H1 (cell line): ENCODE data around the gene DNAJC21. TPM values are rescaled to one million over a fixed set of nuclear protein-coding genes. Genes with fewer than 3 reads are reported as not detected.

Source experiments
- CTCF ChIA-PET: fragments of 300-600 bp; sonication (Branson Sonifier 250); formaldehyde crosslinking; loops from one replicate; lab custom pipeline; 2021; ENCODE audit not compliant: partially characterized antibody; lab: Charles Lee
- POLR2A ChIA-PET: fragments of 300-600 bp; sonication (Branson Sonifier 250); formaldehyde crosslinking; loops from one replicate; lab custom pipeline; 2021; ENCODE audit warnings: inconsistent platforms; ENCODE audit not compliant: partially characterized antibody; lab: Charles Lee
- DNase-seq, 2 experiments: peaks; one replicate each; pipeline versions ENCODE4 v3.0.0 to v3.0.0-alpha.2; 2010 to 2022; ENCODE audit warnings: low spot score in 2 of 2, low read depth in 1 of 2, mixed read lengths in 1 of 2
- FAIRE-seq: peaks from 2 replicates; lab custom pipeline; 2011; peaks lifted over from hg19 to GRCh38; lab: Jason Lieb, UNC
- H2AFZ ChIP-seq: 2 replicates; pipeline ENCODE4 v1.8.1; 2012; ENCODE audit warnings: low read length, inconsistent platforms
- H2AK5ac ChIP-seq: 2 replicates; pipeline ENCODE4 v1.6.1; 2013; ENCODE audit warnings: low read depth, low read length
- H2BK120ac ChIP-seq: replicated peaks from 2 replicates; pipeline ENCODE3; 2013; ENCODE audit warnings: low read depth, low read length, inconsistent platforms
- H2BK12ac ChIP-seq: 2 replicates; pipeline ENCODE4 v1.6.1; 2013; ENCODE audit warnings: low read depth, low read length
- H2BK15ac ChIP-seq: 2 replicates; pipeline ENCODE4 v1.6.1; 2013; ENCODE audit warnings: low read length
- H2BK20ac ChIP-seq: 2 replicates; pipeline ENCODE4 v1.6.1; 2013; ENCODE audit warnings: low read length
- H2BK5ac ChIP-seq: 2 replicates; pipeline ENCODE4 v1.6.1; 2013; ENCODE audit warnings: low read depth, low read length
- H3K14ac ChIP-seq: 2 replicates; pipeline ENCODE4 v1.6.1; 2013; ENCODE audit warnings: inconsistent platforms; ENCODE audit not compliant: insufficient read length
- H3K18ac ChIP-seq: 2 replicates; pipeline ENCODE4 v1.6.1; 2013; ENCODE audit warnings: low read length; ENCODE audit errors: extremely low read depth
- H3K23ac ChIP-seq: 2 replicates; pipeline ENCODE4 v1.6.1; 2013; ENCODE audit warnings: inconsistent platforms; ENCODE audit not compliant: insufficient read length
- H3K23me2 ChIP-seq: 2 replicates; pipeline ENCODE4 v1.6.1; 2013; ENCODE audit warnings: low read depth, low read length
- H3K27ac ChIP-seq: 2 replicates; pipeline ENCODE4 v1.6.1; 2011; ENCODE audit warnings: low read depth, low read length, inconsistent platforms
- H3K27me3 ChIP-seq, 4 experiments: replicated peaks in 1 of 4; 1 replicate in 1 of 4; 2 replicates in 3 of 4; pipeline versions ENCODE4 v1.6.1 to v1.8.1; 2011 to 2013; ENCODE audit warnings: low read length in 3 of 4, mild to moderate bottlenecking in 3 of 4, inconsistent platforms in 2 of 4, mixed read lengths in 2 of 4, moderate library complexity in 1 of 4; ENCODE audit not compliant: control insufficient read depth in 3 of 4, insufficient read depth in 3 of 4; ENCODE audit errors: extremely low read depth in 1 of 4
- H3K36me3 ChIP-seq, 4 experiments: 2 replicates each; pipeline versions ENCODE4 v1.6.1 to v1.8.1; 2011 to 2013; ENCODE audit warnings: mild to moderate bottlenecking in 4 of 4, low read length in 3 of 4, moderate library complexity in 2 of 4, control low read depth in 1 of 4, inconsistent platforms in 1 of 4; ENCODE audit not compliant: insufficient read depth in 4 of 4, control insufficient read depth in 2 of 4
- H3K4ac ChIP-seq: replicated peaks from 2 replicates; pipeline ENCODE3; 2013; ENCODE audit warnings: low read length, low read depth, mixed read lengths, inconsistent platforms; ENCODE audit not compliant: insufficient read length
- H3K4me1 ChIP-seq, 4 experiments: replicated peaks in 1 of 4; 1 replicate in 1 of 4; 2 replicates in 3 of 4; pipeline versions ENCODE4 v1.6.1 to v1.8.1; 2011 to 2013; ENCODE audit warnings: low read length in 3 of 4, inconsistent platforms in 2 of 4, mixed read lengths in 1 of 4; ENCODE audit not compliant: insufficient read depth in 4 of 4, control insufficient read depth in 3 of 4
- H3K4me2 ChIP-seq, 2 experiments: 2 replicates each; pipeline versions ENCODE4 v1.6.1 to v1.8.1; 2011 to 2013; ENCODE audit warnings: low read depth in 2 of 2, low read length in 2 of 2, control low read depth in 1 of 2, inconsistent platforms in 1 of 2, mild to moderate bottlenecking in 1 of 2; ENCODE audit not compliant: insufficient read depth in 1 of 2
- H3K4me3 ChIP-seq, 4 experiments: fragments of 200-600, 300-600 bp in 1 of 4; sonication (generic), shearing (Covaris generic), sonication (Bioruptor Twin) in 1 of 4; 2 replicates each; pipeline versions ENCODE4 v1.5.1 to v1.8.1; 2011 to 2016; ENCODE audit warnings: low read length in 4 of 4, low read depth in 3 of 4, control low read depth in 2 of 4, inconsistent platforms in 2 of 4, mild to moderate bottlenecking in 2 of 4, mixed read lengths in 1 of 4, moderate library complexity in 1 of 4; ENCODE audit not compliant: insufficient read depth in 2 of 4; ENCODE audit errors: extremely low read depth in 1 of 4
- H3K56ac ChIP-seq: replicated peaks from 2 replicates; pipeline ENCODE3; 2013; ENCODE audit warnings: low read depth, mild to moderate bottlenecking, mixed read lengths, low read length, inconsistent platforms; ENCODE audit not compliant: insufficient read length
- H3K79me1 ChIP-seq: 2 replicates; pipeline ENCODE4 v1.6.1; 2013; ENCODE audit warnings: low read depth, low read length, control low read depth
- H3K79me2 ChIP-seq, 2 experiments: 2 replicates each; pipeline versions ENCODE4 v1.6.1 to v1.8.1; 2012 to 2013; ENCODE audit warnings: low read length in 2 of 2, mild to moderate bottlenecking in 2 of 2, inconsistent platforms in 1 of 2; ENCODE audit not compliant: insufficient read depth in 2 of 2, control insufficient read depth in 1 of 2
- H3K9ac ChIP-seq, 4 experiments: replicated peaks in 1 of 4; 1 replicate in 1 of 4; 2 replicates in 3 of 4; pipeline versions ENCODE4 v1.6.1 to v1.8.1; 2011 to 2013; ENCODE audit warnings: low read depth in 3 of 4, low read length in 3 of 4, control low read depth in 2 of 4, mild to moderate bottlenecking in 2 of 4, moderate library complexity in 2 of 4, inconsistent platforms in 1 of 4; ENCODE audit errors: extremely low read depth in 1 of 4
- H3K9me3 ChIP-seq, 2 experiments: 2 replicates each; pipeline versions ENCODE4 v1.6.1 to v1.8.1; 2012 to 2013; ENCODE audit warnings: mild to moderate bottlenecking in 2 of 2, moderate library complexity in 2 of 2, control low read depth in 1 of 2, inconsistent platforms in 1 of 2, low read depth in 1 of 2, low read length in 1 of 2, mixed read lengths in 1 of 2; ENCODE audit not compliant: insufficient read depth in 2 of 2
- H4K20me1 ChIP-seq, 2 experiments: replicated peaks in 1 of 2; 2 replicates each; pipeline versions ENCODE3 to v1.8.1; 2011 to 2013; ENCODE audit warnings: inconsistent platforms in 2 of 2, low read length in 2 of 2, mild to moderate bottlenecking in 1 of 2; ENCODE audit not compliant: insufficient read depth in 2 of 2, control insufficient read depth in 1 of 2
- H4K5ac ChIP-seq: 2 replicates; pipeline ENCODE4 v1.6.1; 2013; ENCODE audit warnings: low read length, low read depth, mixed read lengths, inconsistent platforms; ENCODE audit not compliant: insufficient read length
- H4K8ac ChIP-seq: 2 replicates; pipeline ENCODE4 v1.8.0; 2013; ENCODE audit warnings: mild to moderate bottlenecking, moderate library complexity, low read length, inconsistent platforms; ENCODE audit not compliant: insufficient read depth; ENCODE audit errors: extremely low read depth
- H4K91ac ChIP-seq: replicated peaks from 2 replicates; pipeline ENCODE3; 2013; ENCODE audit warnings: low read length, mixed read lengths, inconsistent platforms; ENCODE audit not compliant: insufficient read length
- ASH2L ChIP-seq: fragments of 200-600, 300-600 bp; sonication (generic); IDR thresholded peaks from one replicate; pipeline ENCODE4 v1.7.1; 2017; ENCODE audit warnings: low read length
- BACH1 ChIP-seq: IDR thresholded peaks from 2 replicates; pipeline ENCODE4 v1.6.1; 2012; ENCODE audit warnings: low read length, improper control_type of control experiment
- EGR1 ChIP-seq: IDR thresholded peaks from 2 replicates; pipeline ENCODE4 v1.6.1; 2011; ENCODE audit warnings: low read depth, low read length, borderline replicate concordance
- KDM1A ChIP-seq: fragments of 200-600, 300-600 bp; sonication (generic); IDR thresholded peaks from 2 replicates; pipeline ENCODE4 v1.7.1; 2016; ENCODE audit warnings: mild to moderate bottlenecking, low read length, borderline replicate concordance
- TAF7 ChIP-seq: optimal IDR thresholded peaks from 2 replicates; pipeline ENCODE3; 2011; ENCODE audit warnings: low read depth, mild to moderate bottlenecking, inconsistent platforms, low read length, moderate library complexity, borderline replicate concordance
- WGBS, 2 experiments: shearing (Covaris generic) in 1 of 2; methylation state at CpG; one replicate each; pipeline versions ENCODE4 v1.1.6 to v1.1.7; 2013 to 2015; ENCODE audit warnings: low lambda C conversion rate in 2 of 2, mixed read lengths in 2 of 2, inconsistent platforms in 1 of 2, low coverage in 1 of 2, missing lambda C conversion rate in 1 of 2; ENCODE audit not compliant: insufficient replicate concordance in 2 of 2, insufficient coverage in 1 of 2, insufficient read length in 1 of 2; ENCODE audit errors: extremely low coverage in 1 of 2, missing lambda C conversion rate in 1 of 2; 5-methylcytosine and 5-hydroxymethylcytosine counted together
- polyA plus RNA-seq, 7 experiments: library from polyadenylated mRNA; depleted of rRNA in 3 of 7; stranded (reverse) in 5 of 7; unstranded in 2 of 7; fragments of >200 nt in 5 of 7; fragments of 200-250 nt in 2 of 7; gene quantifications; 1 replicate in 5 of 7; 2 replicates in 1 of 7; 4 replicates in 1 of 7; pipeline versions ENCODE4 v1.2.1 to v1.2.3, GENCODE V29; 2011 to 2013; ENCODE audit warnings: missing spikeins in 2 of 7, mixed read lengths in 2 of 7
- total RNA-seq: library from RNA; stranded (reverse); fragmentation: NEBNext Ultra II Directional; extraction: Animal tissue kit (Norgen Biotek cat#: 25700); gene quantifications from 2 replicates; pipeline ENCODE4 v1.2.1, GENCODE V29; 2021

The DNAJC21 gene
- total and polyA plus RNA-seq, 2 of the 8 experiments (the other 6 are each of a cell fraction or from before 2014, with no cell fraction given) = 5.1 to 47.5 TPM

GRCh38 chr5:34993951-34994350, 64.6 kb downstream of the DNAJC21 start:
- no peak overlapping the region for H3K14ac ChIP-seq
- ChIA-PET CTCF (interaction anchor here (1.0 to 3.3 kb wide), 4 partner anchors 9 to 37 kb away, joined by 3 to 15 read pairs (median 3); no protein-coding TSS in a partner anchor), POLR2A (no interaction called here)
- H3K27me3 ChIP-seq = no peaks in the 10 kb centered on the region
- H2BK12ac ChIP-seq = no peak overlapping the region
- H3K9me3 ChIP-seq = no peaks in the 10 kb centered on the region
- no peak overlapping the region for H3K56ac ChIP-seq
- no peak overlapping the region for H2BK20ac ChIP-seq
- H3K9ac ChIP-seq = no peak overlapping the region
- H3K18ac ChIP-seq = no peak overlapping the region
- H3K4me3 ChIP-seq = no peak overlapping the region
- H3K4me1 ChIP-seq = no peaks in the 10 kb centered on the region
- no peaks in the 10 kb centered on the region for H3K79me1 ChIP-seq
- no peak overlapping the region for H2BK5ac ChIP-seq
- no peak overlapping the region for H3K27ac ChIP-seq
- H4K91ac ChIP-seq = no peak overlapping the region
- no peak overlapping the region for H4K8ac ChIP-seq
- no peak overlapping the region for H2AK5ac ChIP-seq
- no peaks in the 10 kb centered on the region for H3K79me2 ChIP-seq
- no peak overlapping the region for H2BK15ac ChIP-seq
- H3K23me2 ChIP-seq = no peaks in the 10 kb centered on the region; the same call in 1 of the 2 replicates
- no peak overlapping the region for H3K23ac ChIP-seq
- no peak for FAIRE-seq
- no peak overlapping the region for H4K5ac ChIP-seq
- no peaks in the 10 kb centered on the region for H4K20me1 ChIP-seq
- WGBS, 2 experiments = 95% methylated on average over 8 of the region's 8 CpGs; no CpG with 5 or more reads in 1 of the 2 experiments
- no peak overlapping the region for H3K4me2 ChIP-seq
- no peaks in the 10 kb centered on the region for H3K36me3 ChIP-seq
- no peak overlapping the region for H2AFZ ChIP-seq
- no peak overlapping the region for H3K4ac ChIP-seq
- no peak overlapping the region for H2BK120ac ChIP-seq
- DNase-seq = no peak
- TF ChIP-seq TAF7 (no peak), KDM1A (no peak), EGR1 (no peak), BACH1 (no peak), ASH2L (no peak)
- TF ChIP-seq, all 59 proteins: peak for 0
